Loucy (cell line): Measurements from ENCODE around the gene KIRREL3.
A peak's percentile ranks its signal among the peaks of the same experiment; 100 is the strongest.

Source experiments
- H2AFZ ChIP-seq: fragments of 200-600 bp; sonication (generic); 2 replicates; pipeline ENCODE4 v1.6.0; 2016; ENCODE audit warnings: antibody characterized with exemption, mild to moderate bottlenecking, low read length, moderate library complexity
- H3F3A ChIP-seq: fragments of 200-600 bp; 2 replicates; pipeline ENCODE4 v1.6.0; 2016; ENCODE audit warnings: antibody characterized with exemption, low read depth, mild to moderate bottlenecking
- H3K27me3 ChIP-seq: fragments of 200-600 bp; sonication (generic); 2 replicates; pipeline ENCODE4 v1.6.1; 2014; ENCODE audit warnings: low read length, mild to moderate bottlenecking; ENCODE audit not compliant: insufficient read depth, poor library complexity, severe bottlenecking
- H3K36me3 ChIP-seq: fragments of 200-600 bp; sonication (generic); 2 replicates; pipeline ENCODE4 v1.6.1; 2016; ENCODE audit warnings: low read length; ENCODE audit not compliant: insufficient read depth
- H3K4me1 ChIP-seq: fragments of 200-600 bp; sonication (generic); 2 replicates; pipeline ENCODE4 v1.5.1; 2014; ENCODE audit warnings: low read length, mild to moderate bottlenecking; ENCODE audit not compliant: insufficient read depth, poor library complexity, severe bottlenecking
- H3K4me2 ChIP-seq: fragments of 200-600 bp; sonication (generic); 2 replicates; pipeline ENCODE4 v1.6.0; 2014; ENCODE audit warnings: antibody characterized with exemption, low read length, low read depth, mild to moderate bottlenecking; ENCODE audit not compliant: poor library complexity, severe bottlenecking
- H3K4me3 ChIP-seq: fragments of 200-600 bp; sonication (generic); 2 replicates; pipeline ENCODE4 v1.5.1; 2014; ENCODE audit warnings: low read length, mild to moderate bottlenecking, mixed read lengths; ENCODE audit not compliant: poor library complexity, severe bottlenecking
- H3K79me2 ChIP-seq: fragments of 200-600 bp; sonication (generic); 2 replicates; pipeline ENCODE4 v1.6.1; 2014; ENCODE audit warnings: low read length; ENCODE audit not compliant: insufficient read depth
- H3K9ac ChIP-seq: fragments of 200-600 bp; sonication (generic); 2 replicates; pipeline ENCODE4 v1.6.0; 2014; ENCODE audit warnings: mild to moderate bottlenecking, low read depth, low read length, moderate library complexity; ENCODE audit not compliant: poor library complexity, severe bottlenecking
- H3K9me2 ChIP-seq: fragments of 200-600 bp; sonication (generic); replicated peaks from 2 replicates; pipeline ENCODE4 v1.6.1; 2016; ENCODE audit warnings: low read depth, low read length, mixed read lengths
- H3K9me3 ChIP-seq: fragments of 200-600 bp; sonication (generic); 2 replicates; pipeline ENCODE4 v1.6.1; 2014; ENCODE audit warnings: mild to moderate bottlenecking, antibody characterized with exemption, low read length, low read depth; ENCODE audit not compliant: insufficient read depth
- H4K20me1 ChIP-seq: fragments of 200-600 bp; sonication (generic); 2 replicates; pipeline ENCODE4 v1.6.0; 2014; ENCODE audit warnings: antibody characterized with exemption, low read length, mild to moderate bottlenecking; ENCODE audit not compliant: insufficient read depth, poor library complexity, severe bottlenecking
- CTCF ChIP-seq: fragments of 200-600 bp; sonication (generic); conservative IDR thresholded peaks from 2 replicates; pipeline ENCODE4 v1.5.1; 2014; ENCODE audit warnings: mild to moderate bottlenecking, antibody characterized with exemption, low read length
- EZH2phosphoT487 ChIP-seq: fragments of 200-600 bp; IDR thresholded peaks from 2 replicates; pipeline ENCODE4 v1.6.1; 2018; ENCODE audit warnings: antibody characterized with exemption, mild to moderate bottlenecking, moderate library complexity, borderline replicate concordance

KIRREL3 gene

GRCh38 chr11:126432065-126432461 is 568.5 kb downstream of the KIRREL3 start:
- H3K4me1 ChIP-seq = peaks cover 53% of the 10 kb centered on the region
- H3K79me2 ChIP-seq = no peaks in the 10 kb centered on the region
- H4K20me1 ChIP-seq = no peaks in the 10 kb centered on the region
- H2AFZ ChIP-seq = no peak overlapping the region
- peak overlapping the region; percentile 5 for H3K9ac ChIP-seq
- no peaks in the 10 kb centered on the region for H3K27me3 ChIP-seq
- H3K9me3 ChIP-seq = no peaks in the 10 kb centered on the region
- no peaks in the 10 kb centered on the region for H3F3A ChIP-seq
- H3K4me3 ChIP-seq = no peak overlapping the region
- no peaks in the 10 kb centered on the region; the same call in 1 of the 2 replicates for H3K36me3 ChIP-seq
- no peak for TF ChIP-seq EZH2phosphoT487
- no peak for TF ChIP-seq CTCF
- H3K9me2 ChIP-seq = no peaks in the 10 kb centered on the region
- no peak overlapping the region for H3K4me2 ChIP-seq

- Histone ChIP-seq H3K4me1 (peaks cover 58% of the 10 kb centered on the region), H3K9ac (peak overlapping the region; percentile 5), H3K9me3 (no peaks in the 10 kb centered on the region), H4K20me1 (no peaks in the 10 kb centered on the region), H3K27me3 (no peaks in the 10 kb centered on the region), H3K4me2 (peak overlapping the region; percentile 34), H3K36me3 (no peaks in the 10 kb centered on the region), H3K4me3 (no peak overlapping the region), H2AFZ (no peak overlapping the region), H3K79me2 (no peaks in the 10 kb centered on the region), H3F3A (no peaks in the 10 kb centered on the region), H3K9me2 (no peaks in the 10 kb centered on the region)
- no peak for TF ChIP-seq CTCF
Observed at GRCh38 chr11:126431401-126432064, 569.0 kb downstream of the KIRREL3 start.

- H3K79me2 ChIP-seq = no peaks in the 10 kb centered on the region
- H3K9ac ChIP-seq = peak overlapping the region; percentile 20
- H3F3A ChIP-seq = no peaks in the 10 kb centered on the region
- H4K20me1 ChIP-seq = no peaks in the 10 kb centered on the region
- H2AFZ ChIP-seq = no peak overlapping the region
- no peaks in the 10 kb centered on the region for H3K9me3 ChIP-seq
- no peaks in the 10 kb centered on the region for H3K27me3 ChIP-seq
- peaks cover 66% of the 10 kb centered on the region for H3K4me1 ChIP-seq
- H3K4me2 ChIP-seq = peak overlapping the region; percentile 34
- no peak overlapping the region for H3K4me3 ChIP-seq
- no peaks in the 10 kb centered on the region for H3K9me2 ChIP-seq
- no peaks in the 10 kb centered on the region for H3K36me3 ChIP-seq
- no peak for TF ChIP-seq EZH2phosphoT487
- no peak for TF ChIP-seq CTCF
Observed at GRCh38 chr11:126430581-126431335, 569.8 kb downstream of the KIRREL3 start.
